Muscle layer of colon (tissue), 2 donors: ENCODE data around the gene KRT86.

Experiments
- H3K27ac ChIP-seq: one replicate; pipeline ENCODE4 v1.7.0; 2013; ENCODE audit warnings: low read depth, mild to moderate bottlenecking, low read length, moderate library complexity
- H3K27me3 ChIP-seq, 2 donors: one replicate each; pipeline ENCODE4 v1.7.0; 2013; ENCODE audit warnings: low read length in 2 of 2, mild to moderate bottlenecking in 2 of 2; ENCODE audit not compliant: insufficient read depth in 2 of 2, control insufficient read depth in 1 of 2
- H3K36me3 ChIP-seq: one replicate; pipeline ENCODE4 v1.7.0; 2013; ENCODE audit warnings: mild to moderate bottlenecking, low read length; ENCODE audit not compliant: insufficient read depth
- H3K4me1 ChIP-seq: one replicate; pipeline ENCODE4 v1.7.0; 2013; ENCODE audit warnings: mild to moderate bottlenecking, low read length; ENCODE audit not compliant: insufficient read depth
- H3K4me3 ChIP-seq, 2 donors: one replicate each; pipeline ENCODE4 v1.7.0; 2013; ENCODE audit warnings: low read length in 2 of 2, low read depth in 1 of 2, mild to moderate bottlenecking in 1 of 2, moderate library complexity in 1 of 2
- H3K9ac ChIP-seq: one replicate; pipeline ENCODE4 v1.7.0; 2013; ENCODE audit warnings: low read length
- H3K9me3 ChIP-seq: one replicate; pipeline ENCODE4 v1.7.0; 2013; ENCODE audit warnings: mild to moderate bottlenecking, low read length
- donor health status: abdominal sarcoma.
- donor health status: Adenocarcinoma of cecum.

The KRT86 gene

GRCh38 chr12:52317468-52318052 is 43.1 kb downstream of the KRT86 start:
- Histone ChIP-seq H3K4me3 (no peak overlapping the region), H3K9ac (no peak overlapping the region), H3K9me3 (no peaks in the 10 kb centered on the region), H3K4me1 (no peaks in the 10 kb centered on the region), H3K27me3 (peaks cover 0 to 11% of the 10 kb centered on the region in 2 donors), H3K27ac (no peak overlapping the region), H3K36me3 (no peaks in the 10 kb centered on the region)

- Histone ChIP-seq H3K27ac (no peak overlapping the region), H3K27me3 (peaks cover 0 to 11% of the 10 kb centered on the region in 2 donors), H3K9me3 (no peaks in the 10 kb centered on the region), H3K4me1 (no peaks in the 10 kb centered on the region), H3K4me3 (no peak overlapping the region), H3K36me3 (no peaks in the 10 kb centered on the region), H3K9ac (no peak overlapping the region)
Measured at GRCh38 chr12:52318241-52318990, 44.0 kb downstream of the KRT86 start.

GRCh38 chr12:52319097-52319496 is 44.7 kb downstream of the KRT86 start:
- no peak overlapping the region for H3K27ac ChIP-seq
- no peak overlapping the region for H3K9ac ChIP-seq
- H3K36me3 ChIP-seq = no peaks in the 10 kb centered on the region
- peaks cover 0 to 11% of the 10 kb centered on the region in 2 donors for H3K27me3 ChIP-seq
- H3K9me3 ChIP-seq = no peaks in the 10 kb centered on the region
- no peaks in the 10 kb centered on the region for H3K4me1 ChIP-seq
- no peak overlapping the region for H3K4me3 ChIP-seq

- Histone ChIP-seq H3K27me3 (peaks cover 0 to 11% of the 10 kb centered on the region in 2 donors), H3K9me3 (no peaks in the 10 kb centered on the region), H3K4me1 (no peaks in the 10 kb centered on the region), H3K27ac (no peak within 1 kb of the TSS), H3K36me3 (no peaks in the 10 kb centered on the region), H3K4me3 (no peak within 1 kb of the TSS), H3K9ac (no peak within 1 kb of the TSS)
Measured at GRCh38 chr12:52320784-52321400, 46.4 kb downstream of the KRT86 start, which contains the start of gene KRT83. Gene KRT83, minus strand, starts transcription at chr12:52321398. Its CDS starts 63 bp downstream, at chr12:52321335.

- no peaks in the 10 kb centered on the region for H3K4me1 ChIP-seq
- H3K27ac ChIP-seq = no peak overlapping the region
- no peak overlapping the region for H3K9ac ChIP-seq
- H3K27me3 ChIP-seq = peaks cover 0 to 11% of the 10 kb centered on the region in 2 donors
- no peaks in the 10 kb centered on the region for H3K9me3 ChIP-seq
- no peak overlapping the region for H3K4me3 ChIP-seq
- H3K36me3 ChIP-seq = no peaks in the 10 kb centered on the region
Measured at GRCh38 chr12:52321418-52321817, 47.0 kb downstream of the KRT86 start.

- no peak overlapping the region for H3K4me3 ChIP-seq
- no peak overlapping the region for H3K9ac ChIP-seq
- H3K27me3 ChIP-seq = peaks cover 0 to 11% of the 10 kb centered on the region in 2 donors
- H3K4me1 ChIP-seq = no peaks in the 10 kb centered on the region
- no peaks in the 10 kb centered on the region for H3K9me3 ChIP-seq
- H3K27ac ChIP-seq = no peak overlapping the region
- no peaks in the 10 kb centered on the region for H3K36me3 ChIP-seq
Measured at GRCh38 chr12:52322069-52322468, 47.6 kb downstream of the KRT86 start.

GRCh38 chr12:52323001-52323400 is 48.6 kb downstream of the KRT86 start:
- Histone ChIP-seq H3K9me3 (no peaks in the 10 kb centered on the region), H3K4me3 (no peak overlapping the region), H3K27me3 (peaks cover 0 to 11% of the 10 kb centered on the region in 2 donors), H3K36me3 (no peaks in the 10 kb centered on the region), H3K9ac (no peak overlapping the region), H3K4me1 (no peaks in the 10 kb centered on the region), H3K27ac (no peak overlapping the region)

- Histone ChIP-seq H3K9me3 (no peaks in the 10 kb centered on the region), H3K4me1 (no peaks in the 10 kb centered on the region), H3K36me3 (no peaks in the 10 kb centered on the region), H3K27ac (no peak overlapping the region), H3K9ac (no peak overlapping the region), H3K4me3 (no peak overlapping the region), H3K27me3 (peaks cover 0 to 11% of the 10 kb centered on the region in 2 donors)
Measured at GRCh38 chr12:52323416-52324152, 49.1 kb downstream of the KRT86 start.

GRCh38 chr12:52324153-52324444 is 49.7 kb downstream of the KRT86 start:
- Histone ChIP-seq H3K27ac (no peak overlapping the region), H3K9ac (no peak overlapping the region), H3K4me3 (no peak overlapping the region), H3K4me1 (no peaks in the 10 kb centered on the region), H3K36me3 (no peaks in the 10 kb centered on the region), H3K27me3 (peaks cover 0 to 8% of the 10 kb centered on the region in 2 donors), H3K9me3 (no peaks in the 10 kb centered on the region)

GRCh38 chr12:52327052-52327829 is 52.8 kb downstream of the KRT86 start:
- no peaks in the 10 kb centered on the region for H3K4me1 ChIP-seq
- no peak overlapping the region for H3K4me3 ChIP-seq
- H3K9ac ChIP-seq = no peak overlapping the region
- no peaks in the 10 kb centered on the region for H3K36me3 ChIP-seq
- H3K27me3 ChIP-seq = no peaks in the 10 kb centered on the region
- no peaks in the 10 kb centered on the region for H3K9me3 ChIP-seq
- H3K27ac ChIP-seq = no peak overlapping the region
